IPS-20b (cell line): ENCODE data around the gene ABHD15.
"Not testable (repeated sequence)": the region's sequence is repeated elsewhere in the genome, so short reads cannot be mapped to it uniquely, and the experiment has no call there.

Experiments used
- H3K27ac ChIP-seq: one replicate; pipeline ENCODE4 v1.5.1; 2013; ENCODE audit warnings: low read length
- H3K27me3 ChIP-seq: 2 replicates; pipeline ENCODE4 v1.6.1; 2013; ENCODE audit warnings: mild to moderate bottlenecking, low read length, inconsistent platforms; ENCODE audit not compliant: insufficient read depth
- H3K36me3 ChIP-seq: 2 replicates; pipeline ENCODE4 v1.6.1; 2013; ENCODE audit warnings: low read depth, mild to moderate bottlenecking, inconsistent platforms, low read length, moderate library complexity; ENCODE audit not compliant: insufficient read depth
- H3K4me1 ChIP-seq: 2 replicates; pipeline ENCODE4 v1.6.1; 2013; ENCODE audit warnings: mild to moderate bottlenecking, control low read depth, inconsistent platforms, low read length, moderate library complexity; ENCODE audit not compliant: insufficient read depth
- H3K4me3 ChIP-seq: 2 replicates; pipeline ENCODE4 v1.5.1; 2013; ENCODE audit warnings: mild to moderate bottlenecking, low read length, inconsistent platforms
- H3K9ac ChIP-seq: 2 replicates; pipeline ENCODE4 v1.6.1; 2013; ENCODE audit warnings: low read depth, mild to moderate bottlenecking, inconsistent platforms, low read length, moderate library complexity
- H3K9me3 ChIP-seq: 2 replicates; pipeline ENCODE4 v1.6.1; 2013; ENCODE audit warnings: mild to moderate bottlenecking, low read depth, low read length, inconsistent platforms; ENCODE audit not compliant: insufficient read depth

ABHD15 gene

GRCh38 chr17:29558139-29558538, 8.7 kb downstream of the ABHD15 start:
- not testable (repeated sequence) for H3K27ac ChIP-seq, H3K4me1 ChIP-seq, H3K9ac ChIP-seq, H3K27me3 ChIP-seq, H3K9me3 ChIP-seq, H3K4me3 ChIP-seq, H3K36me3 ChIP-seq

- H3K9ac ChIP-seq: no peak overlapping the region
- H3K27me3 ChIP-seq: 0 out of 2 replicates have a peak, but pooled peaks cover 7% of the 10 kb centered on the region
- H3K4me1 ChIP-seq: no peaks in the 10 kb centered on the region
- no peaks in the 10 kb centered on the region for H3K9me3 ChIP-seq
- H3K27ac ChIP-seq: no peak overlapping the region
- H3K4me3 ChIP-seq: no peak overlapping the region
- H3K36me3 ChIP-seq: no peaks in the 10 kb centered on the region
Measured at GRCh38 chr17:29557739-29558116, 9.1 kb downstream of the ABHD15 start.

GRCh38 chr17:29557085-29557738, 9.6 kb downstream of the ABHD15 start:
- Histone ChIP-seq H3K4me1 (no peaks in the 10 kb centered on the region), H3K9ac (no peak overlapping the region), H3K4me3 (no peak overlapping the region), H3K27ac (no peak overlapping the region), H3K36me3 (no peaks in the 10 kb centered on the region), H3K9me3 (no peaks in the 10 kb centered on the region), H3K27me3 (0 out of 2 replicates have a peak, but pooled peaks cover 6% of the 10 kb centered on the region)

GRCh38 chr17:29555840-29556239, 11.0 kb downstream of the ABHD15 start:
- H3K9me3 ChIP-seq: no peaks in the 10 kb centered on the region
- no peak overlapping the region for H3K4me3 ChIP-seq
- 0 out of 2 replicates have a peak, but pooled peaks cover 4% of the 10 kb centered on the region for H3K27me3 ChIP-seq
- H3K36me3 ChIP-seq: no peaks in the 10 kb centered on the region
- H3K4me1 ChIP-seq: no peaks in the 10 kb centered on the region
- no peak overlapping the region for H3K27ac ChIP-seq
- H3K9ac ChIP-seq: no peak overlapping the region

GRCh38 chr17:29549177-29549923, 17.5 kb downstream of the ABHD15 start:
- Histone ChIP-seq H3K9ac (no peak overlapping the region), H3K9me3 (no peaks in the 10 kb centered on the region)

GRCh38 chr17:29546830-29547229, 20.0 kb downstream of the ABHD15 start:
- Histone ChIP-seq H3K36me3 (peaks cover 36% of the 10 kb centered on the region), H3K9ac (no peak overlapping the region), H3K27me3 (no peaks in the 10 kb centered on the region), H3K9me3 (no peaks in the 10 kb centered on the region), H3K4me3 (no peak overlapping the region), H3K4me1 (no peaks in the 10 kb centered on the region), H3K27ac (no peak overlapping the region)

More at GRCh38 chr17:29549177-29549923, 17.5 kb downstream of the ABHD15 start:
- H3K4me3 ChIP-seq: no peak overlapping the region
- 0 out of 2 replicates have a peak, but pooled peaks cover 4% of the 10 kb centered on the region for H3K27me3 ChIP-seq
- no peaks in the 10 kb centered on the region for H3K4me1 ChIP-seq
- peaks cover 13% of the 10 kb centered on the region for H3K36me3 ChIP-seq
- H3K27ac ChIP-seq: no peak overlapping the region

GRCh38 chr17:29546085-29546484, 20.8 kb downstream of the ABHD15 start:
- H3K27ac ChIP-seq: no peak overlapping the region
- H3K4me3 ChIP-seq: no peak overlapping the region
- H3K9ac ChIP-seq: no peak overlapping the region
- no peaks in the 10 kb centered on the region for H3K9me3 ChIP-seq
- no peaks in the 10 kb centered on the region for H3K27me3 ChIP-seq
- H3K36me3 ChIP-seq: peaks cover 36% of the 10 kb centered on the region
- H3K4me1 ChIP-seq: no peaks in the 10 kb centered on the region

- Histone ChIP-seq H3K36me3 (peaks cover 47% of the 10 kb centered on the region), H3K4me3 (no peak overlapping the region), H3K9me3 (no peaks in the 10 kb centered on the region), H3K9ac (no peak overlapping the region), H3K4me1 (no peaks in the 10 kb centered on the region), H3K27me3 (no peaks in the 10 kb centered on the region), H3K27ac (no peak overlapping the region)
Measured at GRCh38 chr17:29544066-29544465, 22.8 kb downstream of the ABHD15 start.

- Histone ChIP-seq H3K9me3 (no peaks in the 10 kb centered on the region), H3K27ac (no peak overlapping the region), H3K9ac (no peak overlapping the region), H3K27me3 (no peaks in the 10 kb centered on the region), H3K36me3 (peaks cover 69% of the 10 kb centered on the region), H3K4me3 (no peak overlapping the region), H3K4me1 (no peaks in the 10 kb centered on the region)
Measured at GRCh38 chr17:29533976-29534375, 32.9 kb downstream of the ABHD15 start.

- no peak overlapping the region for H3K9ac ChIP-seq
- peaks cover 83% of the 10 kb centered on the region for H3K36me3 ChIP-seq
- H3K27me3 ChIP-seq: no peaks in the 10 kb centered on the region
- no peak overlapping the region for H3K4me3 ChIP-seq
- H3K27ac ChIP-seq: no peak overlapping the region
- no peaks in the 10 kb centered on the region for H3K9me3 ChIP-seq
- H3K4me1 ChIP-seq: no peaks in the 10 kb centered on the region
Measured at GRCh38 chr17:29526322-29526721, 40.5 kb downstream of the ABHD15 start.

GRCh38 chr17:29524692-29525091, 42.1 kb downstream of the ABHD15 start:
- H3K4me3 ChIP-seq: no peak overlapping the region
- H3K9me3 ChIP-seq: no peaks in the 10 kb centered on the region
- peaks cover 84% of the 10 kb centered on the region for H3K36me3 ChIP-seq
- H3K9ac ChIP-seq: no peak overlapping the region
- H3K4me1 ChIP-seq: no peaks in the 10 kb centered on the region
- H3K27me3 ChIP-seq: no peaks in the 10 kb centered on the region
- no peak overlapping the region for H3K27ac ChIP-seq

GRCh38 chr17:29518359-29518758, 48.5 kb downstream of the ABHD15 start:
- Histone ChIP-seq H3K27me3 (no peaks in the 10 kb centered on the region), H3K27ac (no peak overlapping the region), H3K9ac (no peak overlapping the region), H3K9me3 (no peaks in the 10 kb centered on the region), H3K36me3 (peaks cover 78% of the 10 kb centered on the region), H3K4me1 (no peaks in the 10 kb centered on the region), H3K4me3 (no peak overlapping the region)
